Right lung (tissue), 5 donors: ENCODE measurements around the gene KMT5C. TPM values are rescaled to one million over a fixed set of nuclear protein-coding genes. Genes with fewer than 3 reads are reported as not detected.

Experiments used
- DNase-seq, 2 donors: peaks; one replicate each; pipeline ENCODE4 v3.0.0-alpha.2; 2013
- polyA plus RNA-seq, 5 donors: library from polyadenylated mRNA; unstranded; fragments of 120-200 nt; gene quantifications; one replicate each; pipeline versions ENCODE4 v1.2.1 to v1.2.3, GENCODE V29; 2013; ENCODE audit warnings: inconsistent platforms in 1 of 5, low replicate concordance in 1 of 5; ENCODE audit not compliant: insufficient read length in 5 of 5, insufficient read depth in 1 of 5

KMT5C gene
- polyA plus RNA-seq, 5 donors = 16.0 to 30.0 (median 22.8) TPM

DNA sequence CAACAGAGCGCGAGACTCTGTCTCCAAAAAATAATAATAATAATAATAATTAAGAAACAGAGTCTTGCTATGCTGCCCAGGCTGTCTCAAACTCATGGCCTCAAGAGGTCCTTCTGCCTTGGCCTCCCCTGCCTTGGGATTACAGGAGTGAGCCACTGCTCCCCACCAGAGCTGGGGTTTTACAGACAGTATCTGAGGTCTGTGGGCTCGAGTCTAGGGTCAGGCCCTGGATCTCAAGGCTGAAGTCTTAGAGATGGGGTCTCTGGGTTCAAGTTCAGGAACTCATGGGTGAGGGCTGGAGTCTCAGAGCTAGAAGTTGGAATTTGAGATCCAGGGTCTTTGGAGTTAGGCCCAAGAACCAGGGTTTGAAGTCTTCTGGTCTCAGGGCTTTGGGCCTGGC lies 27.1 kb downstream of the KMT5C start:
- DNase-seq = no peak

DNA sequence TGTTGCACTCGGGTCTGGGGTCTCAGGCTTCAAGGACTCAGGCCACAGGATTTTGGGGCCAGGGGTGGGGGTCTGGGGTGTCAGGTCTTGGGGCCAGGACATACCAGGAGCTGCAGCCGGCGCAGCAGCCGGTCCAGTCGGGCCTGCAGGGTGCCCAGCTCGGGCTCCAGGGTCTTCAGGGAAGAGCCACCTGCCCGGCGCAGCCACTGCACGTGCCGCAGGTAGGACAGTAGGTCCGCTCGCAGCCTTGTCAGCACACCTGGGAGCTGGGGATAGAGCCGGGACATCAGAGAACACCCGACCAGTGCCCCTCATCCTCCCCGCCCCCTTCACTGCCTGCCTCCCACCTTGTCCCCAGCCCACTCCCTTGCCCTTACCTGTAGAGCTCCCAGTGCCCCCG lies 28.4 kb downstream of the KMT5C start:
- DNase-seq = no peak

DNA sequence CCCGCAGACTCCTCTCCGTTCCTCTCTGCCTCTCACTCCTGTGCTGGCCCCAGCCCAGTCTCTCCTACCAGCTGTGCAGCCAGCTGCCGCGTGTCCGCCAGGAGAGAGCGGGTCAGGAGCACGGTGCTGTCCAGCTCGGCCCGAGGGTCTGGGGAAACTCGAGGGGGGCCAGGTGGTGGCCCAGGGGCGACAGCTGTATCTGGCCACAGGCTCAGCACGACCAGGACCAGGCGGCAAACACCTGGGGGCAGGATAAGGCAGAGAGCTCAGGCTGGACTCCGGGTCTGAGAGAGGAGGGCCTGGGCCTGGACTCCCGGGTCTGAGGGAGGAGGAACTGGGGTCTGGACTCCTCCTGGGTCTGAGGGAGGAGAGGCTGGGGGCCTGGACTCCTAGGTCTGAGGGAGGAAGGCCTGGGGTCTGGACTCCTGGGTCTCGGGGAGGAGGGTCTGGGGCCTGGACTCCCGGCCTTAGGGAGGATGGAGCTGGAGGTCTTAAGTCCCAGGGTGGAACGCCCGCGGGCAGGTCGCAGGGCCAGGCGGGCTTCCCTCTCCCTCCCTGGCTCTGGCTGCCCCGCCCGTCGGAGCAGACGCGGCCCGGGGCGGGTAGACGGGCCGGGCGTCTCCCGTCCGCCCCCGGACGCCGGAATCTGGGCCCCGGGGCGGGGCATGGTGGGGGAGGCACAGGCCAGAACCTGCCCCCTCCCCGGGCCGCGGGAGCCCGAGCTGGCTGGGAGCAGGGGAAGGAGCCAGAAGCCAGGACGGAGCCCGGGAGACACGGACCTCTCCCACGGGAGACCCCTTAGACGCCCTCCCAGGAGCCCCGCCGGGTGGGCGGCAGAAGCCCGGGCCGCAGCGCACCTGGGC lies 29.3 kb downstream of the KMT5C start:
- DNase-seq = no peak

DNA sequence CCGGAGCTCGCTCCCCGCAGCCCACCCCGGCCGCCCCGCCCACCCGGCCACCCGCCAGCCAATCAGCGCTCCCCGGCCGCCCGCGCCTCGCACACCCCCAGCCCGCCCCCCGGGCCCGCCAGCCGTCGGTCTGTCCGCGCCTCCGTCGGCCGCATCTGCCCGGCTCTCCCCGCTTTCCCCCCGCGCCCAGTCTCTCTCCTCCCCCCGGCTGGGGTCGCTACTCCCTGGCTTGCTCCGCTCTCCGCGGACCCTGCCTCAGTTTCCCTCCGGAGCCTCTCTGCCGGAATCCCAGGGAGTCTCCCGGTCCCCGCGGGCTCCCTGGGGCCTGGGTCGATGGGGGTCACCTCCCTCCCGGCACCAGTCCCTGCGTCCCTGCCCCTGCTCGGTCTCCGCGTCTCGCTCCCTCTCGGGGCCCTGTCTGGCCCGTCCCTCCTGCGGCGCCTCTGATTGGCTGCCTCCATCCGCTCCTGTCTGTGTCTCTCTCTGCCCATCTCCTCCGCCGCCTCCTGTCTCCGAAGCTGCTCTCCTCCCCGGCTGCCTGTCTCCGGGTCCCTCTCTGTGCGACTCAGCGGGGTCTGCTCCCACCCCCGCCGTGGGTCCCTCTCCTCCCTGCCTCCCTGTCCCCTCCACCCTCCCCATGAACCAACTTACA lies 30.1 kb downstream of the KMT5C start:
- no peak for DNase-seq

DNA sequence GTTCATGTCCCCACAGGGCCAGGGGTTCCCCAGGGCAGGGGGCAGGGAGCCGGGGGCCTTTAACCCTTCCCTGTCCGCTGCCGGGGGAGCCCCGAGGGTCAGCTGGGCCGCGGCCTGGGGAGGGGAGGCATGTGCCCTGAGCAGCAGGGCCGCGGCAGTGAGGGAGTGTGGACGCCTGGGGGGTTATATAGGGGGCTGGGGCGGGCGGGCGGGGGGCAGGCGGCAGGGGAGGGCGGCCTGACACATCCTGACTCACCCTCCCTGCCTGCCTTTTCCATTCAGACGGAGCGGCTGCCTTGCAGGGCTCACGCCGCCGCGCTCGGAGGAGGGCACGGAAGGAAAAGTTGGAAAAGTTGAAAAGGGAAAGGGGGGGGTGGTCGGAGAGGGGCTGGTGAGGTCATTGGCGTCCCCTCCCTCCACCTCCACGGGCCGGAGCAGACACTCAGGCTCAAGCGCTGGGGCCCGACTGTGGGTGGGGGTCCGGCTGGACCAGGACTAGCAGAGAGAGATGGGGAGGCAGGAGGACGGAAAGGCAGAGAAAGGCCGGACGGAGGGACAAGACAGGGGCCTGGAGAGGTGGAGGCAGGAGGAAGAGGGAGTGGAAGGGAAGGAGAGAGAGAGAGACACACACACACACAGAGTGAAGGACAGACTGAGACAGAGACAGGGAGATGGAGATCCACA lies 30.8 kb downstream of the KMT5C start, which contains the start of gene IL11:
IL11 (minus strand) TSS at position 159 of the 684 bp plus-strand sequence; CDS start at position 6, 153 bp downstream.
- DNase-seq = no peak

DNA sequence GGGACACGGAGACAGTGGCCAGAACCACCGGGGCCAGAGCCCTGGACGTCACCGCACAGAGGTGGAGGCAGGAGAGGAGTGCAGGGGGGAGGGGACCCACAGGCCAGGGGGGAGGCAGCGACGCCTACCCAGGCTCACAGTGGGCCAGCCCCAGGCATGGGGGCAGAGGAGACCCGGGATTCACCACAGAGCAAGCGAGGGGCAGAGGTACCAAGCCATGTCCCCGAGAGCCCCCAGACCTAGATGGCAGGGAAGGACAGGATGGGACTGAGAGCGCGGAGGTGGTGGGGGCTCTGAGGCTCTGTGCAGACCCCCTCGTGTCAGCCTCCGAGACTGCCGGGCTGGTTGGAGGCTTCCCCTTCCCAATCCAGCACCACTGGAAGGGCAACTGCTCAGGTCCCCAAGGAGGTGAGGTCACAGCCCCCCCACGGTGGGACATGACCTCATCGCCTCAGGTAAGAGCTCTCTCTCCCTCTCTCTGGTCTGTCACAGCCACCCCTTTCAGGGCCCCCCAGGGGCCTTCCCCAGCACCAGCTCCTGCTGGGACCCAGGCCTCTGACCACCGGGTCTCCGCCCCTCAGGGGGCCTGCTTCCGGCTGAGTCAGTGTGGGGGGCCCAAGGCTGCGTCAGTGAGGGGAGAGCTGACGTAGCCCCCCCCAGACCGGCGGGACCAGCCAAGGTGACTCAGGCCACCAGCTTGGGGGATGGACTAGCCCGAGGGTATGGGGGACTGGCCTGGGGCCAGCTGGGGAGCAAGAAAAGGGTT lies 32.8 kb downstream of the KMT5C start:
- no peak for DNase-seq

DNA sequence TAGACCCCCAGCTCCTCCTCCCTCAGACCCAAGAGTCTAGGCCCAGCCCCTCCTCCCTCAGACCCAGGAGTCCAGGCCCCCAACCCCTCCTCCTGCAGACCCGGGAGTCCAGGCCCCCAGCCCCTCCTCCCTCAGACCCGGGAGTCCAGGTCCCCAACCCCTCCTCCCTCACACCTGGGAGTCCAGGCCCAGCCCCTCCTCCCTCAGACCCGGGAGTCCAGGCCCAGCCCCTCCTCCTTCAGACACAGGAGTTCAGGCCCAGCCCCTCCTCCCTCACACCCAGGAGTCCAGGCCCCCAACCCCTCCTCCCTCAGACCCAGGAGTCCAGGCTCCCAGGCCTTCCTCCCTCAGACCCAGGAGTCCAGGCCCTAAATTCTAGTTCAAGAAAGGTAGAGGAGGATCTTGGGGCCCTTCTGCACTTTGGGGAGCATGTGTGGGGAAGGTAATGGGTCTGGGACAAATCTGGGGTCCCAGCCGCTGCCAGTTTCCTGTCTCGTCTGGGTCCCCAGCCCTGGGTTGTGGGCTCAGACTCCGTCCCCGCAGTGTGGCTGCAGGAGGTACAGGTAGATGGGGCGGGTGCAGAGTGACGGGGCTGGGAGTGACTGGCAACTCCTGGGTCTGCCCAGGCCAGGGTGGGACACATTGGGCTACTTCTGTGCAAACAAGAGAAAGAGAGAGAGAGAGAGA lies 33.8 kb downstream of the KMT5C start:
- no peak for DNase-seq

DNA sequence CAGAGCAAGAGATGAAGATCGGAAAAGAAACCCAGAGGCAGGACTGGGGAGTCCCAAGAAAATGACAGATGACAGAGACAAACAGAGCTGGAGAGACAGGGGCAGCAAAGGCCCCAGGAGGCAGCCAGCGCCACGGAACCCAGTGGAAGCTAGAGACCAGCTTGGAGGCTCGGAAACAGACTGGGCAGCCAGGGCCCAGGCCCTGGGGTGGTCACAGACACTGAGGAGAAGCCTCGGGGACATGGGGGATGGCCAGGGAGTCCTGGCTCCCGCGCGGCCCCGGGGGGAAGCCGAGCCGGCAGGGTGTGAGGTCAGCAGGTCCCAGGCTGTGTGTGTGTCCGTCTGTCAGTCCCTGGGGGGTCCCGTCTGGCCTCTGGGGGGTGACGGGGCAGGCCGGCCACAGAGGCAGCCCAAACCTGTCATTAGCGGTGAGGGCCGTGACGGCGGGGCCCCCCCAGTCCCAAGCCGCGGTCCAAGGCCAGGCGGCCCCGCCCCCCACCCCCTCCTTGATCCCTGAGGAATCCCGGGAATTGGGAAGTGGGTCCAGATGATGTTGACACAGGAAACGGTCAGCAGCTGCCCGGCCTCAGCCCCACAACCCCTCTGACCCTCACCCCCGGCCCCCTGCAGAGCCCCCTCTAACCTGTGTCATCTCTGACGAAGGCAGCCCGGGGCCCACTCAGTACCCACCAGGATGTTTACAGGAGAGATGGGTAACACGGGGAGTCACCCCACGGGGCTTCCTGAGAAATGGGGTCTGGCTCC lies 34.5 kb downstream of the KMT5C start:
- DNase-seq = peak in 1 of 2 donors; percentile 51

DNA sequence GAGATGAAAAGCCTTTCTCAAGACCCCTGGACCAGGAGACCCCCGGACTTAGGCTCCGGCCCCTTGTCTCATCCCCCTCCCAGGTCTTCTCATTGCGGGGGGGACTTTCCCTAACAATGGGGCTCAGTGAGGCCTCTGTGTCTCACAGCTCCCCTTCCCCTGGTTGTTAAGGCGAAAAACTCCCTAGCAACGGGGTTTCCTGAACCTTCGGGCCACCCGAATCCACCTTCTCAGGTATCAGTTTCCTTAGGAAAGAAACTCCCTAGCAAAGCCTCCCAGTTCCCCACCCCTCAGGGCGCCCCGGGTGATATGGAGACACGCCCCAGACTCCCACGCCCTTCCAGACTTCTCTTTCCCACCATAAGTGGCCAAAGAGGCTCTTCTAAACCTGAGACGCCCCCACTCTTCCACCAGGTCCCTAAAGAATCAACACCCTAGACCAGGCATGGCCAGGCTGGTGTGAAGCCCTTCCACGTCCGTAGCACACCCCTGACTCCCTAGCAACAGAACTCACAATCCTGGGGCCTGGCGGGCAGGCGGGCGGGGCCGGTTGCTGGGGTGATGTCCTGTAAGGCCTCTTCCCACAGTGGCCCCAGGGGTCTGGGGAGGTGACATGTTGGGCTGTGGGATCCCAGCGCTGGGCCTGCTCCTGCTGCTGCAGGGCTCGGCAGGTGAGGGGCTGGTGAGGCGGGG lies 36.7 kb downstream of the KMT5C start, which contains the start of gene TMEM190:
TMEM190 (plus strand) TSS at position 586 of the 693 bp plus-strand sequence; CDS start at position 614, 28 bp downstream.
- no peak for DNase-seq

DNA sequence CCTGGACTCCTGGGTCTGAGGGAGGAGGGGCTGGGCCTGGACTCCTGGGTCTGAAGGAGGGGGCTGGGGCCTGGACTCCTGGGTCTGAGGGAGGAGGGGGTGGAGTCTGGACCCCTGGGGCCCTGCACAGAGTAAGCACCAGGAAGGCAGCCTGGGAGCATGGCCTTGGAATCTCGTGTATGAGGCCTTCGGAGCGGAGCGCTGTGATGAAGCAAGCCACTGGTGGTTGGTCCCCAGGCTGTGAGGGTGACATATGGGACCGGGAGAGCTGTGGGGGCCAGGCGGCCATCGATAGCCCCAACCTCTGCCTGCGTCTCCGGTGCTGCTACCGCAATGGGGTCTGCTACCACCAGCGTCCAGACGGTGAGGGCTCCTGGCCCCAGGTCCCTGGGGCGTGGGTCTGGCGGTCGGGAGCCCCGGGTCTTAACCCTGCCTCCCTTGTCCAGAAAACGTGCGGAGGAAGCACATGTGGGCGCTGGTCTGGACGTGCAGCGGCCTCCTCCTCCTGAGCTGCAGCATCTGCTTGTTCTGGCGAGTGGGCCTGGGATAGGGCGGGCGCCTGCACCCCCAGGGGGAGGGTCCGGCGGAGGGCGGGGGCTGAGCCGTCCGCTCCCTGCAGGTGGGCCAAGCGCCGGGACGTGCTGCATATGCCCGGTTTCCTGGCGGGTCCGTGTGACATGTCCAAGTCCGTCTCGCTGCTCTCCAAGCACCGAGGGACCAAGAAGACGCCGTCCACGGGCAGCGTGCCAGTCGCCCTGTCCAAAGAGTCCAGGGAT lies 37.9 kb downstream of the KMT5C start:
- DNase-seq = no peak

DNA sequence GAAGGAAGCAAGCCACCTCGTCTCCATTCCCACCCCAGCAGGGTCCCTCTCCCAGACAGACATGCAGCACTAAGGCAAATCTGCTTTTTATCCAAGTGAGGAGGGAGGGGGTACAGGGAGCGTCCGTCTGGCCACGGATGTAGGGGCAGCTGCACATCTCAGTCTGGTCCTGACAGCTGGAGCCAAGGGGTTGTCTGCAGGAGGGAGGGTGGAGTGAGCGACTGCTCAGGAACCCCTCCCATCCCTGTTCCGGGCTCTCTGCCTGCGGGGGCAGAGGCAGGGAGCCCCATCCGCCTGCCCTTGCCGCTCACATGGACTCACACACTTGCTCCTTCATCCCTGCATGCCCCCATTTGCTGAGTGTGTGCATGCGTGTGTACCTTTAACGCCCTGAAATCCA lies 39.5 kb downstream of the KMT5C start:
- no peak for DNase-seq

DNA sequence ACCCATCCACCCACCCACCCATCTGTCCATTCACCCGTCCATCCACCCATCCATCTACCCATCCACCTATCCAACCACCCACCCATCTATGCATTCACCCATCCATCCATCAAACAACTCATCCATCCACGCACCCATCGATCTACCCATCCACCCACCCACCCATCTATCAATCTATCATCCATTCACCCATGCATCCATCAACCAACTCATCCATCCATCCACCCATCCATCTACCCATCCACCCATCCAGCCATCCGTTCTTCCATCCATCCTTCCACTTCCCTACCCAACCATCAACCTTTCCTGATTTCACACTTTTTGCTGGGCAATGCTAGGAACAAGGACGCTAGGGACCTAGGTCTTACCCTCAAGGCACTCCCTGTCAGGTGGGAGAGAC lies 42.3 kb downstream of the KMT5C start:
- no peak for DNase-seq

DNA sequence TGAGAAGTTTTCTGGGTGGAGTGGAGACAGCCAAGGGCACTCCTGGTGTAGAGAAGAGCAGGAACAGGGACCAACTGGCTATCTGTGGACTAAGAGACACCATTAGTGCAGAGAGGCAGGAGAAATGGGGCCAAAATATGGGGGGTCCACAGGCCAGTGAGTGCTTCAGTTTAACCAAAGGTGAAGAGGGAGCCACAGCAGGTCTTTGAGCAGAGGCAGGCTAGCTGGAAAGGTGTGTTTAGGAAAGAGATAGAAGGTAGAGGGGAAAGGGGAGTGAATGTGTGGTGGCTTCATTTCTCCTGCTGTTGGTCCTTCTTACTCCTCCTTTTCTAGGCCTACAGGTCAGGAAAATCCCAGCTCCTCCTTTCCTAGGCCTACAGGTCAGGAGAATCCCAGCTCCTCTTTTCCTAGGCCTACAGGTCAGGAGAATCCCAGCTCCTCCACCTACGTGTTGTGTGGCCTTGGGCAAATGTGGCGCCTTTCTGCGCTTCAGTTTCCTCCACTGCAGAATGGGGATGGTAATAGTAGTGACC lies 42.9 kb downstream of the KMT5C start:
- DNase-seq = no peak

DNA sequence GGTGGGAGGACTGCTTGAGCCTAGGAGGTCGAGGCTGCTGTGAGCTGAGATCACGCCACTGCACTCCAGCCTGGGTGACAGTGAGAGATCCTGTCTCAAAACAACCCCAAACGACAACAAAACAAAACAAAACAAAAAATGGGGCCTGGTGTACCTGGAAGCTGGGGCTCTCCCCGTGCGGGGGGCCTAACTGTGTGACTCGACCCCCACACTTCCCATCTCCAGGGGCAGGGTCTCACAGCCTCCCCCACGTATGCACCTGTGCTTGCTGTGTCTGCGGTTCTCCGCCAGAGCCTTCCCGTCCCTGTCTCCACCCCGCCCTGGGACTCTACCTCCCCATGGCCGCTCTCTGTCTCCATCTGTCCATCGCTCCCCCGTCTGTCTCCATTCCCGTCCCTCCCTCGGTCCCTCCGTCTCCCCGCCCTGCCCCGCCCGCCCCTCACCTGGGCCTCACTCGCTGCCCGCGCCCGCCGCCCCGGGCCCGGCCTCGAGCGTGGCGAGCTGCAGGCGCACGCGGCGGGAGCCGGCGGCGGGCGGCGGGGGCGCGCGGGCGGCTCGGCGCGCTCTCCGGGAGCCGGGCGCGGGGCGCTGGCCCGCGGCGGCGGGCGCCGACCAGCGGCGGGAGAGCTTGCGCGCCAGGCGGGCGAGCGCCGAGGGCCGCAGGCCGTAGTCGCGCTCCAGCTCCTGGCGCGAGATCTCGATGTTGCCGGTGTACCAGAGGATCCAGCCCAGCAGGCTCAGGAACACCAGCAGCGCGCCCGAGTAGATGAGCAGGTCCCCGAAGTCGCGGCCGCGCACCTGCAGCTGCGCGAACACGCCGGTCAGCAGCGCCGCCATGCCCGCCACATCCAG lies 43.8 kb downstream of the KMT5C start:
- DNase-seq = peak in 1 of 2 donors; percentile 63

DNA sequence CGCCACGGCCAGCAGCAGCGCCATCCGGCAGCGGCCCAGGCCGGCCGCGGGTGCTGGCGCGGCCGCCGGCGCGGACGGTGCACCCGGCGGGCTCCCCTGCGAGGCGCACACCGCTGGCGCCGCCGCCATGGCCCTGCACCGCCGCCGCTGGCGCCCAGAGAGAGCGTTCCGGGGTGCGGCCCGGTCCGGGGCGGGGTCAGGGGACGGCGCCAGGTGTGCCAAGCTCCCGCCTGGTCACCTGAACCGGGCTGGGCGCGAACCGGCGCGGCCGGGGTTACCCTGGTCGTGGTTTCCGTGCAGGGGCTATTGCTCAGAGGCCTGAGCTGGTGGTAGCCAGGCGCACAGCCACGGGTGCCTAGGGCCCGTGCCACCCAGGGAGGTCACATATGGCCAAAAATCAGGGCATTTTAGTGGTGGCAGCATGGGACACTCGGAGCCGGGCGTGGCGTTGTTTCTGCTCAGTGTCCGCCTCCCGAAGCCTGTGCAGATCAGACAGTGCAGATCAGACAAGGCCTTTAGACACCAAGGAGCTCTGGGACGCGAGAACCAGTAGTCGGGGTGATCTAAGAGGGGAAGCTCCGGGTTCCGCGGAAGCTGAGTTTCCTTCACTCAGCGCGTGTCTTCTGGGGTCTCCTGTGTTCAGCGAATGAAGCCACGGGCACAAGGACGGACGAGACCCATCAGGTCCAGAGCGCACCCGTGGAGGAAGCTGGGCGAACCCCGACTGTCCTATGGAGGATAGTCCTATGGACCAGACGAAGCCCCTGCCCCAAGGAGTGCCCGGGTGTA lies 44.6 kb downstream of the KMT5C start, which contains the start of gene TMEM238:
TMEM238 (minus strand) TSS at position 162 of the 789 bp plus-strand sequence; CDS start at position 129, 33 bp downstream.
- no peak for DNase-seq

DNA sequence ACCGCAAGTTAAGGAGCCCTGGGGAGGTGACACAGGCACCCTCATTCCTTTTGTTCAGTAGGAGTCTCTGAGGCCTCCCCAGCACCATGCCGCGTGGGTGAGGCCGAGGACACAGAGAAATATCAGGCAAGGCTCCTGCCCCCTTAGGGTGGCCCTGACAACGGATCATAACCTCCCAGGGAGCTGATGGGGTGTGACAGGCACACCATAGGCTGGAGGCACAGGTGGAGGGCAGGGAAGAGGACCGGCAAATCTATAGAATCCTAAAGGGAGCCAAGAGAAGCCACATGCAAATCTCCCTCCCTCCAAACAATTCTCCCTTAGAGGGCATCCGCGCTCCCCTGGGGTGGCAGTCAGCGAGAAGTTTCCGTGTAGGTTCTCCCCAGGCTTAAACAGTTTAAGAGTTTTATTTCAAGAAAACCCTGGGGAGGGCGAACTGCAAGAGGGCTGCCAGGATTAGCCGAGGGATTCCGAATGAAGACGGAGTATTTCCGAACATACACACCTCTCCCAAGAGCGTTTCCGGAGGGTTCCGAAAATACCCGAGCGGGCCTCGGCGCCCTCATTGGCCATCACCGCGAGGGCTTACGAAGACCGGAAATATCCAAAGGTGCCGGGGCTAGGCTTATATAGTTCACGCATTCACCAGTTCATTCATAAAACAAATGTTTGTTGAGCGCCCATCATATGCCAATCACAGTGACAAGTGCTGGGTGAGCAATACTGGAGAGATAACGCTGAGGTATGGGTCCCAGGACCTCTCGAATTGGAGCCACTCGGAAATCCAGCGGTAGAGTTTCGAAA lies 45.4 kb downstream of the KMT5C start:
- DNase-seq = peak; percentile 95
